ENCODE results near the gene DCLK1. TPM values are rescaled to one million over a fixed set of nuclear protein-coding genes. Genes with fewer than 3 reads are reported as not detected.

DCLK1 gene
- total RNA-seq, 1 experiment from 2014 or later = 0.10 TPM

DNA sequence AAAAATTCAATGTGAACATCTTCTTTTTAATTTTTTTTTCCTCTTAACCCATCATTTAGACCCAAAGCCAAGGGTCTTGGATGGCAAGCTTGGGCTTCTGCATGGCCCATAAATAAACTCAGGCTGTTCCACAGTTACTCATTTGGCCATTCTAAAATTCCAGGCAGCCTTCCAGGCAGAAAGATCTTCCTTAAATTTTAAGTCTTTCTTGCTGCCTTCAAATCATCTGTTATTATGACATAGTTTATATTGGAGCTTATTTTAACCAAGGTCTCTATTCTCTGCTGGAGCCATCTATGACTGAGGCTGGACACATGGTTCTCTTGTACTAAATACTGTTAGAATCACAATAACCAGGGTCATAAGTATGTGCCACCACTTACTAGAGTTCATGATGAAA is 337.4 kb downstream of the DCLK1 start:
- Histone ChIP-seq H2AFZ (ENCODE audit: low read depth, low read length, poor library complexity, severe bottlenecking) (no peak overlapping the region), H3K36me3 (ENCODE audit: control insufficient read depth in 1 of 2, insufficient read depth in 2 of 2, low read length in 2 of 2) (no peaks in the 10 kb centered on the region), H3K4me1 (ENCODE audit: control insufficient read depth in 1 of 2, insufficient read depth in 2 of 2, low read length in 2 of 2) (no peaks in the 10 kb centered on the region), H3K9ac (ENCODE audit: low read length) (no peak overlapping the region), H4K20me1 (ENCODE audit: insufficient read depth) (no peaks in the 10 kb centered on the region), H3K9me3 (ENCODE audit: control insufficient read depth in 1 of 2, insufficient read depth in 1 of 2, low read depth in 1 of 2, low read length in 2 of 2) (no peaks in the 10 kb centered on the region), H3K79me2 (ENCODE audit: insufficient read depth, low read length) (no peaks in the 10 kb centered on the region), H3K4me2 (ENCODE audit: low read length) (no peak overlapping the region), H3K27ac (ENCODE audit: low read depth, low read length) (no peak overlapping the region), H3K9me2 (ENCODE audit: insufficient read depth) (no peaks in the 10 kb centered on the region), H3K27me3 (ENCODE audit: insufficient read depth, low read length) (peaks cover 12% of the 10 kb centered on the region; the same call in 1 of the 2 replicates), H3K4me3 (replicated peaks in 1 of 2; ENCODE audit: low read depth in 1 of 2, low read length in 2 of 2) (no peak overlapping the region)
- ChIA-PET CTCF (no interaction called here), RAD21 (ENCODE audit: low non-redundant PET in 1 of 2, low total read pairs in 2 of 2, uncharacterized antibody in 2 of 2, unreplicated experiment in 2 of 2) (no interaction called here), POLR2A (no interaction called here)
- intact Hi-C loops (cut with micrococcal nuclease) = no loop called here
- TF ChIP-seq POLR2AphosphoS5 (IDR thresholded peaks at IDR 0.05; ENCODE audit: low read depth, low read length) (no peak), FOSL1 (IDR thresholded peaks at IDR 0.05; ENCODE audit: low read depth) (no peak), RAD21 (IDR thresholded peaks at IDR 0.05; ENCODE audit: low read depth) (no peak)
- DNase-seq (ENCODE audit: low read depth, low spot score) (no peak), ATAC-seq (no peak)
- no TSS peak for BruUV-seq (replicated peaks)

DNA sequence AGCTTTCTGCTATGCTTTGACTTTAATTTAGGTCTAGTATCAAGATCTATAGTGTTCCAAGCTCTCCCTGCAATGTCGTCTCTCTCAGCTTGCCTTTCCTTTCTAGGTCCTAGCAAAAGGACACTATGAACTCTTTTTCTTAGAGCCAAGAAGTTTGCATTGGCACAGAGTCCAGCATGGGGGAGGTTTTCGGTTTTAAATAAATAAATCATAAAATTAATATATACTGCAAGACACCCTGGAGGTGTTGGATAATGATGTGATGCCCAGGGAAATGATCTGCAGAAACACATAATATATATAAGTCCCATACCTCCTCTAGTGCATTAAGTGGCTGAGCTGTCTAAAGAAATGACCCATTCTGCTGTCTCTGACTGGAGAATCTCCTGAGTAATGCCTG is 338.3 kb downstream of the DCLK1 start:
- Histone ChIP-seq H3K79me2 (ENCODE audit: insufficient read depth, low read length) (no peaks in the 10 kb centered on the region), H3K4me3 (replicated peaks in 1 of 2; ENCODE audit: low read depth in 1 of 2, low read length in 2 of 2) (no peak overlapping the region), H3K27me3 (ENCODE audit: insufficient read depth, low read length) (peaks cover 14% of the 10 kb centered on the region; the same call in 1 of the 2 replicates), H4K20me1 (ENCODE audit: insufficient read depth) (no peaks in the 10 kb centered on the region), H3K9me3 (ENCODE audit: control insufficient read depth in 1 of 2, insufficient read depth in 1 of 2, low read depth in 1 of 2, low read length in 2 of 2) (no peaks in the 10 kb centered on the region), H3K9ac (ENCODE audit: low read length) (no peak overlapping the region), H3K36me3 (ENCODE audit: control insufficient read depth in 1 of 2, insufficient read depth in 2 of 2, low read length in 2 of 2) (no peaks in the 10 kb centered on the region), H3K9me2 (ENCODE audit: insufficient read depth) (no peaks in the 10 kb centered on the region), H3K27ac (ENCODE audit: low read depth, low read length) (no peak overlapping the region), H3K4me1 (ENCODE audit: control insufficient read depth in 1 of 2, insufficient read depth in 2 of 2, low read length in 2 of 2) (no peaks in the 10 kb centered on the region), H3K4me2 (ENCODE audit: low read length) (no peak overlapping the region), H2AFZ (ENCODE audit: low read depth, low read length, poor library complexity, severe bottlenecking) (no peak overlapping the region)
- ATAC-seq (no peak), DNase-seq (ENCODE audit: low read depth, low spot score) (no peak)
- POLR2A ChIA-PET = no interaction called here
- CTCF ChIA-PET = interaction anchor here (0.9 kb wide), 1 partner anchor 25 kb away, joined by 3 read pairs; no protein-coding TSS in a partner anchor
- RAD21 ChIA-PET (ENCODE audit: low non-redundant PET in 1 of 2, low total read pairs in 2 of 2, uncharacterized antibody in 2 of 2, unreplicated experiment in 2 of 2) = interaction anchor here in 1 of 2 experiments (0.6 kb wide), 1 partner anchor 613 kb away, joined by 4 read pairs; no protein-coding TSS in a partner anchor
- no peak for TF ChIP-seq FOSL1 (IDR thresholded peaks at IDR 0.05; ENCODE audit: low read depth)
- no TSS peak for BruUV-seq (replicated peaks)
- intact Hi-C loops (cut with micrococcal nuclease) = no loop called here
